Measurements from ENCODE around the gene TNRC6B. TPM values are rescaled to one million over a fixed set of nuclear protein-coding genes. Genes with fewer than 3 reads are reported as not detected.

TNRC6B gene
- total and polyA plus RNA-seq, 2 of the 13 experiments (the other 11 are each of a cell fraction or from before 2014, with no cell fraction given) = 8.9 to 13.2 TPM

- Histone ChIP-seq H3K27ac (ENCODE audit: extremely low read length, insufficient read depth, low read length) (no peak overlapping the region), H3K36me3 (replicated peaks in 1 of 2; ENCODE audit: control insufficient read depth in 1 of 2, insufficient read depth in 2 of 2, low read length in 2 of 2) (peaks cover 3 to 11% of the 10 kb centered on the region in 2 experiments; a peak in 2 of 5 replicates), H3K4me3 (replicated peaks in 1 of 3; ENCODE audit: insufficient read depth in 1 of 3, low read depth in 2 of 3, low read length in 3 of 3) (no peak overlapping the region), H3K9me3 (ENCODE audit: low read length) (no peaks in the 10 kb centered on the region), H4K20me1 (ENCODE audit: insufficient read depth, low read length) (peaks cover 20% of the 10 kb centered on the region), H3K9ac (ENCODE audit: insufficient read depth, low read depth, low read length) (no peak overlapping the region), H3K27me3 (ENCODE audit: control insufficient read depth in 1 of 2, insufficient read depth in 2 of 2, low read length in 2 of 2) (no peaks in the 10 kb centered on the region), H3K4me1 (ENCODE audit: insufficient read depth, low read length) (no peaks in the 10 kb centered on the region), H3K4me2 (ENCODE audit: low read depth, low read length) (no peak overlapping the region), H2AFZ (ENCODE audit: low read length) (no peak overlapping the region), H3K79me2 (ENCODE audit: insufficient read depth, low read length) (peaks cover 51% of the 10 kb centered on the region)
- ATAC-seq (no peak), FAIRE-seq (no peak), DNase-seq (ENCODE audit: low spot score) (no peak)
- ChIA-PET POLR2A (no interaction called here), CTCF (ENCODE audit: low intra/inter-chr PET ratio, low total read pairs) (no interaction called here)
- intact Hi-C loops (cut with micrococcal nuclease; ENCODE audit: unreplicated experiment) (no loop called here), in situ Hi-C loops (cut with HindIII; ENCODE audit: extremely low pct_ligation_motif_present, low pct_unique_long_range_greater_than_20kb) (no loop called here)
- BruUV-seq (replicated peaks) = no TSS peak
- no peak for TF ChIP-seq ZNF20 (CRISPR knock-in tag; IDR thresholded peaks at IDR 0.05)
- peak; percentile 45 for TF ChIP-seq RBM22 (optimal IDR thresholded peaks at IDR 0.05; ENCODE audit: low read length)
- WGBS (ENCODE audit: low lambda C conversion rate) = 96% methylated on average over 4 of the region's 4 CpGs
Measured at GRCh38 chr22:40239345-40239683, 61.6 kb downstream of the TNRC6B start.

GRCh38 chr22:40240160-40240559 is 62.4 kb downstream of the TNRC6B start:
- H3K4me3 ChIP-seq (replicated peaks in 1 of 3; ENCODE audit: insufficient read depth in 1 of 3, low read depth in 2 of 3, low read length in 3 of 3) = no peak overlapping the region
- H3K79me2 ChIP-seq (ENCODE audit: insufficient read depth, low read length) = peaks cover 50% of the 10 kb centered on the region
- H3K9ac ChIP-seq (ENCODE audit: insufficient read depth, low read depth, low read length) = no peak overlapping the region
- intact Hi-C loops (cut with micrococcal nuclease; ENCODE audit: unreplicated experiment) = no loop called here
- H4K20me1 ChIP-seq (ENCODE audit: insufficient read depth, low read length) = peaks cover 20% of the 10 kb centered on the region
- 96% methylated on average over 3 of the region's 3 CpGs for WGBS (ENCODE audit: low lambda C conversion rate)
- DNase-seq (ENCODE audit: low spot score) = no peak
- no peak for ATAC-seq
- H3K36me3 ChIP-seq (replicated peaks in 1 of 2; ENCODE audit: control insufficient read depth in 1 of 2, insufficient read depth in 2 of 2, low read length in 2 of 2) = peaks cover 3 to 11% of the 10 kb centered on the region in 2 experiments; a peak in 2 of 5 replicates
- POLR2A ChIA-PET = no interaction called here
- no peaks in the 10 kb centered on the region for H3K4me1 ChIP-seq (ENCODE audit: insufficient read depth, low read length)
- in situ Hi-C loops (cut with HindIII; ENCODE audit: extremely low pct_ligation_motif_present, low pct_unique_long_range_greater_than_20kb) = no loop called here
- no peak for FAIRE-seq
- CTCF ChIA-PET (ENCODE audit: low intra/inter-chr PET ratio, low total read pairs) = no interaction called here
- H3K4me2 ChIP-seq (ENCODE audit: low read depth, low read length) = no peak overlapping the region
- no TSS peak for BruUV-seq (replicated peaks)
- no peak overlapping the region for H3K27ac ChIP-seq (ENCODE audit: extremely low read length, insufficient read depth, low read length)
- no peaks in the 10 kb centered on the region for H3K27me3 ChIP-seq (ENCODE audit: control insufficient read depth in 1 of 2, insufficient read depth in 2 of 2, low read length in 2 of 2)
- H2AFZ ChIP-seq (ENCODE audit: low read length) = no peak overlapping the region
- H3K9me3 ChIP-seq (ENCODE audit: low read length) = no peaks in the 10 kb centered on the region
- no peak for TF ChIP-seq AKAP8 (CRISPR knock-in tag; IDR thresholded peaks at IDR 0.05)
- TF ChIP-seq PBX2 (CRISPR knock-in tag; IDR thresholded peaks at IDR 0.05) = no peak
- TF ChIP-seq, protein P1, sequence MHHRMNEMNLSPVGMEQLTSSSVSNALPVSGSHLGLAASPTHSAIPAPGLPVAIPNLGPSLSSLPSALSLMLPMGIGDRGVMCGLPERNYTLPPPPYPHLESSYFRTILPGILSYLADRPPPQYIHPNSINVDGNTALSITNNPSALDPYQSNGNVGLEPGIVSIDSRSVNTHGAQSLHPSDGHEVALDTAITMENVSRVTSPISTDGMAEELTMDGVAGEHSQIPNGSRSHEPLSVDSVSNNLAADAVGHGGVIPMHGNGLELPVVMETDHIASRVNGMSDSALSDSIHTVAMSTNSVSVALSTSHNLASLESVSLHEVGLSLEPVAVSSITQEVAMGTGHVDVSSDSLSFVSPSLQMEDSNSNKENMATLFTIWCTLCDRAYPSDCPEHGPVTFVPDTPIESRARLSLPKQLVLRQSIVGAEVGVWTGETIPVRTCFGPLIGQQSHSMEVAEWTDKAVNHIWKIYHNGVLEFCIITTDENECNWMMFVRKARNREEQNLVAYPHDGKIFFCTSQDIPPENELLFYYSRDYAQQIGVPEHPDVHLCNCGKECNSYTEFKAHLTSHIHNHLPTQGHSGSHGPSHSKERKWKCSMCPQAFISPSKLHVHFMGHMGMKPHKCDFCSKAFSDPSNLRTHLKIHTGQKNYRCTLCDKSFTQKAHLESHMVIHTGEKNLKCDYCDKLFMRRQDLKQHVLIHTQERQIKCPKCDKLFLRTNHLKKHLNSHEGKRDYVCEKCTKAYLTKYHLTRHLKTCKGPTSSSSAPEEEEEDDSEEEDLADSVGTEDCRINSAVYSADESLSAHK (CRISPR knock-in tag; IDR thresholded peaks at IDR 0.05; ENCODE audit: borderline replicate concordance) = no peak
- TF ChIP-seq RFX1 (IDR thresholded peaks at IDR 0.05) = no peak
- no peak for TF ChIP-seq BCL3 (CRISPR knock-in tag; IDR thresholded peaks at IDR 0.05)
- TF ChIP-seq ZNF280D (CRISPR knock-in tag; IDR thresholded peaks at IDR 0.05) = no peak
